GM12878 (cell line): ENCODE data around the gene AZU1. TPM values are rescaled to one million over a fixed set of nuclear protein-coding genes. Genes with fewer than 3 reads are reported as not detected.

Experiments
- ATAC-seq: fragments of 200-7000 bp; cut with Tn5 transposase; 3 replicates; pipeline ENCODE4 v1.9.1; 2020; ENCODE audit warnings: mild to moderate bottlenecking, moderate library complexity
- BruUV-seq: library from RNA; stranded (reverse); fragments of 400-500 nt; replicated peaks from 2 replicates; lab custom pipeline; 2021; lab: Mats Ljungman, UMichigan
- CTCF ChIA-PET: fragments of 300-600 bp; sonication (Branson Sonifier 250); formaldehyde crosslinking; extraction: SDS; loops from one replicate; lab custom pipeline; 2021; ENCODE audit warnings: inconsistent platforms; lab: Yijun Ruan, JAX
- POLR2A ChIA-PET: fragments of 350-600 bp; formaldehyde crosslinking; extraction: SDS; loops from one replicate; lab custom pipeline; 2021; ENCODE audit warnings: inconsistent platforms; lab: Charles Lee
- RAD21 ChIA-PET: fragments of 300-600 bp; sonication (Branson Sonifier 250); formaldehyde crosslinking; loops from one replicate; lab custom pipeline; 2023; ENCODE audit warnings: antibody characterized with exemption; ENCODE audit not compliant: unreplicated experiment; lab: Charles Lee
- SMC1A ChIA-PET: fragments of 300-600 bp; sonication (Branson Sonifier 250); formaldehyde crosslinking; loops from one replicate; lab custom pipeline; 2023; ENCODE audit not compliant: unreplicated experiment, uncharacterized antibody; lab: Charles Lee
- DNase-seq: peaks from one replicate; pipeline ENCODE4 v3.0.0-alpha.2; 2011; ENCODE audit warnings: low read depth, low spot score
- FAIRE-seq: peaks from 3 replicates; lab custom pipeline; 2011; peaks lifted over from hg19 to GRCh38; lab: Jason Lieb, UNC
- H2AFZ ChIP-seq: 2 replicates; pipeline ENCODE4 v1.6.0; 2011; ENCODE audit warnings: low read depth, low read length, control low read depth; ENCODE audit not compliant: control insufficient read depth
- H3K27ac ChIP-seq: 2 replicates; pipeline ENCODE4 v1.5.1; 2011; ENCODE audit warnings: control low read depth; ENCODE audit not compliant: control insufficient read depth, insufficient read depth
- H3K27me3 ChIP-seq, 2 experiments: replicated peaks in 1 of 2; 2 replicates each; pipeline versions ENCODE4 v1.6.0 to v1.6.1; 2011; ENCODE audit warnings: low read length in 1 of 2; ENCODE audit not compliant: control insufficient read depth in 2 of 2, insufficient read depth in 2 of 2
- H3K36me3 ChIP-seq, 2 experiments: 2 replicates each; pipeline ENCODE4 v1.5.1; 2011; ENCODE audit warnings: low read length in 1 of 2; ENCODE audit not compliant: control insufficient read depth in 2 of 2, insufficient read depth in 2 of 2
- H3K4me1 ChIP-seq: 2 replicates; pipeline ENCODE4 v1.6.1; 2011; ENCODE audit warnings: mild to moderate bottlenecking, low read length, moderate library complexity, mixed read lengths; ENCODE audit not compliant: control insufficient read depth, insufficient read depth
- H3K4me2 ChIP-seq: 2 replicates; pipeline ENCODE4 v1.6.0; 2011; ENCODE audit warnings: control low read depth; ENCODE audit not compliant: control insufficient read depth, insufficient read depth
- H3K4me3 ChIP-seq: fragments of 200-600 bp; sonication (generic); 2 replicates; pipeline ENCODE4 v1.5.1; 2016
- H3K79me2 ChIP-seq: 2 replicates; pipeline ENCODE4 v1.6.0; 2011; ENCODE audit warnings: low read length; ENCODE audit not compliant: control insufficient read depth, insufficient read depth
- H3K9ac ChIP-seq: 2 replicates; pipeline ENCODE4 v1.8.0; 2011; ENCODE audit warnings: low read length, control low read depth, mixed read lengths; ENCODE audit not compliant: control insufficient read depth, insufficient read depth
- H3K9me3 ChIP-seq: replicated peaks from 3 replicates; pipeline ENCODE4 v1.5.1; 2011; ENCODE audit warnings: mild to moderate bottlenecking, low read length; ENCODE audit not compliant: control insufficient read depth, insufficient read depth
- H4K20me1 ChIP-seq: 2 replicates; pipeline ENCODE4 v1.6.0; 2011; ENCODE audit not compliant: control insufficient read depth, insufficient read depth
- ASH2L ChIP-seq: fragments of 300-600, 200-600 bp; sonication (generic); IDR thresholded peaks from 2 replicates; pipeline ENCODE4 v1.6.1; 2017; ENCODE audit warnings: low read depth, mild to moderate bottlenecking, borderline replicate concordance
- ATF7 ChIP-seq: fragments of 450-650 bp; IDR thresholded peaks from 2 replicates; pipeline ENCODE4 v1.6.1; 2016; ENCODE audit warnings: low read depth, mild to moderate bottlenecking
- BRCA1 ChIP-seq: IDR thresholded peaks from 2 replicates; pipeline ENCODE4 v1.6.1; 2011; ENCODE audit warnings: low read depth, low read length, improper control_type of control experiment
- CBX3 ChIP-seq: fragments of 200-600 bp; sonication (generic); IDR thresholded peaks from 2 replicates; pipeline ENCODE4 v1.6.1; 2016; ENCODE audit warnings: low read depth, borderline replicate concordance
- DPF2 ChIP-seq: fragments of 450-650 bp; IDR thresholded peaks from 2 replicates; pipeline ENCODE4 v1.6.1; 2017; ENCODE audit warnings: mild to moderate bottlenecking
- HDAC2 ChIP-seq: fragments of 200-600 bp; sonication (generic); IDR thresholded peaks from 2 replicates; pipeline ENCODE4 v1.6.1; 2017
- IKZF2 ChIP-seq, 2 experiments: fragments of 450-650 bp; IDR thresholded peaks; 2 replicates each; pipeline ENCODE4 v1.6.1; 2017; ENCODE audit warnings: mild to moderate bottlenecking in 2 of 2, moderate library complexity in 2 of 2
- MTA2 ChIP-seq: fragments of 450-650 bp; IDR thresholded peaks from 2 replicates; pipeline ENCODE4 v1.6.1; 2016; ENCODE audit warnings: low read depth, mild to moderate bottlenecking, moderate library complexity
- NFXL1 ChIP-seq: fragments of 450-650 bp; IDR thresholded peaks from 2 replicates; pipeline ENCODE4 v1.6.1; 2017; ENCODE audit warnings: antibody characterized with exemption, mild to moderate bottlenecking, borderline replicate concordance
- NFYA ChIP-seq: IDR thresholded peaks from 2 replicates; pipeline ENCODE4 v1.6.1; 2011; ENCODE audit warnings: low read depth, mild to moderate bottlenecking, low read length, improper control_type of control experiment, borderline replicate concordance
- RELA ChIP-seq: fragments of 450-650 bp; IDR thresholded peaks from 2 replicates; pipeline ENCODE4 v1.8.0; 2014; ENCODE audit warnings: borderline replicate concordance; ENCODE audit not compliant: partially characterized antibody
- SMARCA5 ChIP-seq: fragments of 450-650 bp; IDR thresholded peaks from 2 replicates; pipeline ENCODE4 v1.6.1; 2017; ENCODE audit warnings: mild to moderate bottlenecking
- ZNF24 ChIP-seq: fragments of 450-650 bp; IDR thresholded peaks from 2 replicates; pipeline ENCODE4 v1.6.1; 2017; ENCODE audit warnings: antibody characterized with exemption, mild to moderate bottlenecking
- WGBS: methylation state at CpG from one replicate; pipeline ENCODE4 v1.1.6; 2016; ENCODE audit warnings: low lambda C conversion rate; ENCODE audit not compliant: insufficient replicate concordance, insufficient coverage; ENCODE audit errors: missing lambda C conversion rate; 5-methylcytosine and 5-hydroxymethylcytosine counted together
- in situ Hi-C: fragments of 300-500 bp; cut with MboI; formaldehyde crosslinking; loops from 9 replicates; pipeline ENCODE4 v1.14.3; 2018; ENCODE audit warnings: mixed read lengths
- intact Hi-C: fragments of 100-400 bp; cut with micrococcal nuclease; formaldehyde crosslinking; loops from one replicate; pipeline ENCODE4 v1.14.2; 2022; ENCODE audit not compliant: unreplicated experiment
- polyA plus RNA-seq, 11 experiments: library from polyadenylated mRNA; depleted of rRNA in 4 of 11; unstranded in 6 of 11; stranded (reverse) in 5 of 11; fragments of >200 nt; fragmentation: Nextera tagmentation in 4 of 11; fragmentation: Illumina TruSeq in 1 of 11; extraction: Ambion mirVana in 4 of 11; extraction: Trizol in 1 of 11; gene quantifications; 1 replicate in 1 of 11; 2 replicates in 10 of 11; pipeline versions ENCODE4 v1.2.1 to v1.2.3, GENCODE V29; 2011 to 2016; ENCODE audit warnings: inconsistent platforms in 2 of 11, missing spikeins in 2 of 11, low read depth in 1 of 11
- total RNA-seq, 4 experiments: library from RNA; depleted of rRNA in 3 of 4; stranded (reverse); fragments of >200 nt in 3 of 4; fragmentation: Illumina TruSeq in 1 of 4; extraction: Trizol in 1 of 4; gene quantifications; 2 replicates each; pipeline versions ENCODE4 v1.2.1 to v1.2.3, GENCODE V29; 2013 to 2021
- TF ChIP-seq, protein P1 (sequence below): IDR thresholded peaks from 2 replicates; pipeline ENCODE4 v1.6.1; 2012; ENCODE audit warnings: low read depth, low read length, improper control_type of control experiment
- TF ChIP-seq, protein P2 (sequence below): fragments of 450-650 bp; IDR thresholded peaks from 2 replicates; pipeline ENCODE4 v1.6.1; 2017; ENCODE audit warnings: low read depth, mild to moderate bottlenecking, moderate library complexity
- TF ChIP-seq, protein P3 (sequence below): fragments of 450-650 bp; IDR thresholded peaks from 2 replicates; pipeline ENCODE4 v1.6.1; 2016; ENCODE audit warnings: mild to moderate bottlenecking, moderate library complexity, borderline replicate concordance
- TF ChIP-seq, protein P4 (sequence below): fragments of 450-650 bp; conservative IDR thresholded peaks from 2 replicates; pipeline ENCODE4 v1.6.1; 2017; ENCODE audit warnings: mild to moderate bottlenecking, moderate library complexity

The AZU1 gene
- total and polyA plus RNA-seq, 10 of the 15 experiments (the other 5 are each of a cell fraction or from before 2014, with no cell fraction given): not detected

DNA sequence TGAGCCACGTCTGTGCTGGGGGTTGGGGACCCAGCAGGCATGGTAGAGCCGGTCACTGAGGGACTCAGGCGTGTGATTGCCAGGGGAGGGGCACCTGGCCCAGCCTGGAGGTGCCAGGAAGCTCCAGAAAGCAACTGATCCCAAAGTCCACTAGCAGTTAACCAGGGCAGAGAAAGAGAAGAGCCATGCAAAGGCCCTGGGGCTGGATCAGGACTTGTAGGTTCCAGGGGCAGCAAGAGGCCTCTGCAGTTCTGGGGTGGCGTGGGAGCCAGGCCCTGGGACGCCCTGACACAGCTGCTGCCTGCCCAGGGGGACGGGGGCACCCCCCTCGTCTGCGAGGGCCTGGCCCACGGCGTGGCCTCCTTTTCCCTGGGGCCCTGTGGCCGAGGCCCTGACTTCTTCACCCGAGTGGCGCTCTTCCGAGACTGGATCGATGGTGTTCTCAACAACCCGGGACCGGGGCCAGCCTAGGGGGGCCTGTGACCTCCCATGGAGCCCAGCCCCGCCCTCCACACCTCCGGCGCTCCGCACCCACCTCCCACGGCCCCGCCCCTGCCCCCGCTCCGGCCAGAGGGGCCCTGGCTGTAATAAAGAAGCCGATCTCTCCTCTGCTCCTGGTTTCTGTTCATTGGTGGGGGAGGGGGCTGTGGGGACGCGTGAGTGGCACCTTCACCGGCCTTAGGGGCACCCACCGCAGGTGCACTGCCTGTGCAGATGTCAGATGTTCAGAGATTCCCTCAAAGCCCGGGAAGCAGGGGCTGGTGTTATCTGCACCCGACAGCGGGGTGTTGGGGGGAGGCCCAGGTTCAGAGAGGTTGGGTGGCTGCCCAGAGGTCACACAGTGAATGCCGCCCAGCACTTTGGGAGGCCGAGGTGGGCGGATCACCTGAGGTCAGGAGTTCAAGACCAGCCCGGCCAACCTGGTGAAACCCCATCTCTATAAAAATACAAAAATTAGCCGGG is 4.1 kb downstream of the AZU1 start:
- in situ Hi-C loops: no loop called here
- no peak for FAIRE-seq
- RAD21 ChIA-PET: no interaction called here
- TF ChIP-seq, protein P1, sequence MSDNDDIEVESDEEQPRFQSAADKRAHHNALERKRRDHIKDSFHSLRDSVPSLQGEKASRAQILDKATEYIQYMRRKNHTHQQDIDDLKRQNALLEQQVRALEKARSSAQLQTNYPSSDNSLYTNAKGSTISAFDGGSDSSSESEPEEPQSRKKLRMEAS: no peak
- TF ChIP-seq IKZF2 (IDR thresholded peaks at IDR 0.05) (no peak), ZNF24 (no peak), NFYA (no peak), NFXL1 (no peak), MTA2 (no peak), BRCA1 (no peak), ASH2L (no peak), CBX3 (no peak), SMARCA5 (no peak), HDAC2 (no peak), ATF7 (no peak), DPF2 (no peak), RELA (no peak)
- TF ChIP-seq, protein P2, sequence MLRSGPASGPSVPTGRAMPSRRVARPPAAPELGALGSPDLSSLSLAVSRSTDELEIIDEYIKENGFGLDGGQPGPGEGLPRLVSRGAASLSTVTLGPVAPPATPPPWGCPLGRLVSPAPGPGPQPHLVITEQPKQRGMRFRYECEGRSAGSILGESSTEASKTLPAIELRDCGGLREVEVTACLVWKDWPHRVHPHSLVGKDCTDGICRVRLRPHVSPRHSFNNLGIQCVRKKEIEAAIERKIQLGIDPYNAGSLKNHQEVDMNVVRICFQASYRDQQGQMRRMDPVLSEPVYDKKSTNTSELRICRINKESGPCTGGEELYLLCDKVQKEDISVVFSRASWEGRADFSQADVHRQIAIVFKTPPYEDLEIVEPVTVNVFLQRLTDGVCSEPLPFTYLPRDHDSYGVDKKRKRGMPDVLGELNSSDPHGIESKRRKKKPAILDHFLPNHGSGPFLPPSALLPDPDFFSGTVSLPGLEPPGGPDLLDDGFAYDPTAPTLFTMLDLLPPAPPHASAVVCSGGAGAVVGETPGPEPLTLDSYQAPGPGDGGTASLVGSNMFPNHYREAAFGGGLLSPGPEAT: no peak
- TF ChIP-seq, protein P3, sequence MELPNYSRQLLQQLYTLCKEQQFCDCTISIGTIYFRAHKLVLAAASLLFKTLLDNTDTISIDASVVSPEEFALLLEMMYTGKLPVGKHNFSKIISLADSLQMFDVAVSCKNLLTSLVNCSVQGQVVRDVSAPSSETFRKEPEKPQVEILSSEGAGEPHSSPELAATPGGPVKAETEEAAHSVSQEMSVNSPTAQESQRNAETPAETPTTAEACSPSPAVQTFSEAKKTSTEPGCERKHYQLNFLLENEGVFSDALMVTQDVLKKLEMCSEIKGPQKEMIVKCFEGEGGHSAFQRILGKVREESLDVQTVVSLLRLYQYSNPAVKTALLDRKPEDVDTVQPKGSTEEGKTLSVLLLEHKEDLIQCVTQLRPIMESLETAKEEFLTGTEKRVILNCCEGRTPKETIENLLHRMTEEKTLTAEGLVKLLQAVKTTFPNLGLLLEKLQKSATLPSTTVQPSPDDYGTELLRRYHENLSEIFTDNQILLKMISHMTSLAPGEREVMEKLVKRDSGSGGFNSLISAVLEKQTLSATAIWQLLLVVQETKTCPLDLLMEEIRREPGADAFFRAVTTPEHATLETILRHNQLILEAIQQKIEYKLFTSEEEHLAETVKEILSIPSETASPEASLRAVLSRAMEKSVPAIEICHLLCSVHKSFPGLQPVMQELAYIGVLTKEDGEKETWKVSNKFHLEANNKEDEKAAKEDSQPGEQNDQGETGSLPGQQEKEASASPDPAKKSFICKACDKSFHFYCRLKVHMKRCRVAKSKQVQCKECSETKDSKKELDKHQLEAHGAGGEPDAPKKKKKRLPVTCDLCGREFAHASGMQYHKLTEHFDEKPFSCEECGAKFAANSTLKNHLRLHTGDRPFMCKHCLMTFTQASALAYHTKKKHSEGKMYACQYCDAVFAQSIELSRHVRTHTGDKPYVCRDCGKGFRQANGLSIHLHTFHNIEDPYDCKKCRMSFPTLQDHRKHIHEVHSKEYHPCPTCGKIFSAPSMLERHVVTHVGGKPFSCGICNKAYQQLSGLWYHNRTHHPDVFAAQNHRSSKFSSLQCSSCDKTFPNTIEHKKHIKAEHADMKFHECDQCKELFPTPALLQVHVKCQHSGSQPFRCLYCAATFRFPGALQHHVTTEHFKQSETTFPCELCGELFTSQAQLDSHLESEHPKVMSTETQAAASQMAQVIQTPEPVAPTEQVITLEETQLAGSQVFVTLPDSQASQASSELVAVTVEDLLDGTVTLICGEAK: no peak
- TF ChIP-seq, protein P4, sequence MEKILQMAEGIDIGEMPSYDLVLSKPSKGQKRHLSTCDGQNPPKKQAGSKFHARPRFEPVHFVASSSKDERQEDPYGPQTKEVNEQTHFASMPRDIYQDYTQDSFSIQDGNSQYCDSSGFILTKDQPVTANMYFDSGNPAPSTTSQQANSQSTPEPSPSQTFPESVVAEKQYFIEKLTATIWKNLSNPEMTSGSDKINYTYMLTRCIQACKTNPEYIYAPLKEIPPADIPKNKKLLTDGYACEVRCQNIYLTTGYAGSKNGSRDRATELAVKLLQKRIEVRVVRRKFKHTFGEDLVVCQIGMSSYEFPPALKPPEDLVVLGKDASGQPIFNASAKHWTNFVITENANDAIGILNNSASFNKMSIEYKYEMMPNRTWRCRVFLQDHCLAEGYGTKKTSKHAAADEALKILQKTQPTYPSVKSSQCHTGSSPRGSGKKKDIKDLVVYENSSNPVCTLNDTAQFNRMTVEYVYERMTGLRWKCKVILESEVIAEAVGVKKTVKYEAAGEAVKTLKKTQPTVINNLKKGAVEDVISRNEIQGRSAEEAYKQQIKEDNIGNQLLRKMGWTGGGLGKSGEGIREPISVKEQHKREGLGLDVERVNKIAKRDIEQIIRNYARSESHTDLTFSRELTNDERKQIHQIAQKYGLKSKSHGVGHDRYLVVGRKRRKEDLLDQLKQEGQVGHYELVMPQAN: no peak

More for the DNA sequence above, 4.1 kb downstream of the AZU1 start:
- ChIA-PET POLR2A (no interaction called here), CTCF (no interaction called here), SMC1A (no interaction called here)
- Histone ChIP-seq H3K36me3 (no peaks in the 10 kb centered on the region), H3K79me2 (no peaks in the 10 kb centered on the region), H3K27me3 (no peaks in the 10 kb centered on the region), H3K27ac (no peak overlapping the region), H4K20me1 (no peaks in the 10 kb centered on the region), H3K9me3 (no peaks in the 10 kb centered on the region), H3K4me1 (no peaks in the 10 kb centered on the region), H2AFZ (no peak overlapping the region), H3K4me3 (no peak overlapping the region), H3K9ac (no peak overlapping the region), H3K4me2 (no peak overlapping the region)
- DNase-seq (no peak), ATAC-seq (no peak)
- WGBS: 51% methylated on average over 21 of the region's 38 CpGs
- no TSS peak for BruUV-seq
- intact Hi-C loops: no loop called here
